ENCODE data around the gene UNC13A. TPM values are rescaled to one million over a fixed set of nuclear protein-coding genes. Genes with fewer than 3 reads are reported as not detected.

The UNC13A gene
- total RNA-seq, 4 donors from 2014 or later: 0.21 to 0.78 (median 0.41) TPM

DNA sequence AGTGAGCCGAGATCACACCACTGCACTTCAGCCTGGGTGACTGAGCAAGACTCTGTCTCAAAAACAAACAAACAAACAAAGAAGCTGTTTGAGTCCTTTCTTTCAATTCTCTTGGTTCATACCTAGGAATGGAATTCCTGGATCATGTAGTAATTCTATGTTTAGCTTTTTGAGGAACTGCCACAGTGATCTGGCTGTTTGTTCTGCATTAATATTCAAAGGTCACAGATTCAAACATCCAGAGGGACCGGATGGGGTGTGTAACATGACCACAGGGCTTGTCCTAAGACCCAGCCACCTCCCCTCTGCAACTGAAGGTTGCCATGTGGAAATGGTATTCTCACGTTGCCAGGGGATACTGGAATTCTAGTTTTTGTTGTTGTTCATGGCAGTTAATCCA lies 122.5 kb downstream of the UNC13A start:
- DNase-seq (ENCODE audit: low spot score in 2 of 2): no peak
- Histone ChIP-seq H3K36me3 (peaks cover 10 to 97% (median 18%) of the 10 kb centered on the region in 3 donors), H3K27ac (no peak overlapping the region), H3K27me3 (no peaks in the 10 kb centered on the region), H3K4me1 (peaks cover 0 to 8% (median 0%) of the 10 kb centered on the region in 4 donors), H3K4me3 (no peak overlapping the region), H3K9me3 (no peaks in the 10 kb centered on the region)
- no peak for TF ChIP-seq EP300 (IDR thresholded peaks at IDR 0.05)
- no peak for TF ChIP-seq CTCF (IDR thresholded peaks at IDR 0.05)
- no peak for TF ChIP-seq POLR2A (IDR thresholded peaks at IDR 0.05)
- WGBS, 2 donors: 23 to 33% methylated on average over 3 of the region's 3 CpGs

GRCh38 chr19:17564781-17565180 lies 123.4 kb downstream of the UNC13A start:
- no peak overlapping the region for H3K4me3 ChIP-seq
- DNase-seq (ENCODE audit: low spot score in 2 of 2): no peak
- 61 to 62% methylated on average over 6 of the region's 6 CpGs for WGBS, 2 donors
- H3K4me1 ChIP-seq: peaks cover 0 to 8% (median 0%) of the 10 kb centered on the region in 4 donors
- H3K27ac ChIP-seq: no peak overlapping the region
- H3K36me3 ChIP-seq: peaks cover 10 to 97% (median 24%) of the 10 kb centered on the region in 3 donors
- H3K27me3 ChIP-seq: no peaks in the 10 kb centered on the region
- no peaks in the 10 kb centered on the region for H3K9me3 ChIP-seq
- no peak for TF ChIP-seq POLR2A (IDR thresholded peaks at IDR 0.05)
- TF ChIP-seq EP300 (IDR thresholded peaks at IDR 0.05): no peak
- no peak for TF ChIP-seq CTCF (IDR thresholded peaks at IDR 0.05)

GRCh38 chr19:17562561-17562960 lies 125.6 kb downstream of the UNC13A start:
- 78 to 80% methylated on average over 11 of the region's 11 CpGs for WGBS, 2 donors
- no peak for TF ChIP-seq POLR2A (IDR thresholded peaks at IDR 0.05)
- no peak for TF ChIP-seq CTCF (IDR thresholded peaks at IDR 0.05)
- TF ChIP-seq EP300 (IDR thresholded peaks at IDR 0.05): no peak
- no peak for DNase-seq (ENCODE audit: low spot score in 2 of 2)
- Histone ChIP-seq H3K4me3 (no peak overlapping the region), H3K27ac (peak overlapping the region in 1 of 4 donors; percentile 50), H3K27me3 (no peaks in the 10 kb centered on the region), H3K4me1 (peaks cover 0 to 17% (median 2%) of the 10 kb centered on the region in 4 donors), H3K36me3 (peaks cover 4 to 97% (median 16%) of the 10 kb centered on the region in 3 donors), H3K9me3 (no peaks in the 10 kb centered on the region)

DNA sequence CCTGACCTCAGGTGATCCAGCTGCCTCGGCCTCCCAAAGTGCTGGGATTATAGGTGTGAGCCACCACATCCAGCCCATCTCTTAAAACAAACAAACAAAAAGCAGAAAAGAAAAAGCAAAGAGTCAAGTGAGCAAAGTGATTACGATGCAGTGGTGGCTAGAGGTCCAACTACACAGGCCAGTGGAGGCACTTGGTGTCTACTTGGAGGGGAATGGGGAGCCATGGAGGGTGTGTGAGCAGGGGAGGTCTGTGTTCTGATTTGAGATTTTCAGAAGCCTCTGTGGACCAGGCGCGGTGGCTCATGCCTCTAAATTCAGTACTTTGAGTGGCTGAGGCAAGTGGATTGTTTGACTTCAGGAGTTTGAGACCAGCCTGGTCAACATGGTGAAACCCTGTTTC lies 126.1 kb downstream of the UNC13A start:
- WGBS, 2 donors: 91 to 92% methylated on average over 4 of the region's 4 CpGs

DNA sequence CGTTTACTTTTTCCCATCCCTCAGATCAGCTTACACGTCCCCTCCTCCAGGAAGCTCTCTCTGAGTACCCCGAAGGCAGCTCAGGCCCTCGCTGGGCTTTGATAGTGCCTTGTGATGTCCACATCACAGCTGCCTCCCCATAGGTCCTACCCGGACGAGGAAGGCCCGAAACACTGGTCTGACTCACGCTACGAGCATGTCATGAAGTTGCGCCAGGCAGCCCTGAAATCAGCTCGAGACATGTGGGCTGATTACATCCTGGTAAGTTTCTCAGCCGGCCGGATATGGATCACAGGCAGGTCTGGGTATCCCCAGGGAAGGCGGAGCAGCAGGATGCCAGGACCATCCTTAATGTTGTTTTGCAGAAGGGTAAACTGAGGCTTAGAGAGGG lies 128.0 kb downstream of the UNC13A start:
- H3K4me1 ChIP-seq: peaks cover 0 to 26% (median 10%) of the 10 kb centered on the region in 4 donors
- no peaks in the 10 kb centered on the region for H3K27me3 ChIP-seq
- peaks cover 0 to 77% (median 11%) of the 10 kb centered on the region in 3 donors for H3K36me3 ChIP-seq
- peak overlapping the region in 1 of 4 donors; percentile 38 for H3K27ac ChIP-seq
- 78 to 84% methylated on average over 14 of the region's 14 CpGs for WGBS, 2 donors
- DNase-seq (ENCODE audit: low spot score in 2 of 2): no peak
- H3K9me3 ChIP-seq: no peaks in the 10 kb centered on the region
- H3K4me3 ChIP-seq: no peak overlapping the region
- TF ChIP-seq CTCF (IDR thresholded peaks at IDR 0.05): no peak
- no peak for TF ChIP-seq POLR2A (IDR thresholded peaks at IDR 0.05)
- TF ChIP-seq EP300 (IDR thresholded peaks at IDR 0.05): no peak

More for the DNA sequence above, 126.1 kb downstream of the UNC13A start:
- no peak for TF ChIP-seq EP300 (IDR thresholded peaks at IDR 0.05)
- no peak for TF ChIP-seq POLR2A (IDR thresholded peaks at IDR 0.05)
- no peak for TF ChIP-seq CTCF (IDR thresholded peaks at IDR 0.05)
- H3K27me3 ChIP-seq: no peaks in the 10 kb centered on the region
- H3K4me1 ChIP-seq: peaks cover 0 to 22% (median 5%) of the 10 kb centered on the region in 4 donors
- no peak overlapping the region for H3K27ac ChIP-seq
- no peaks in the 10 kb centered on the region for H3K9me3 ChIP-seq
- H3K36me3 ChIP-seq: peaks cover 1 to 96% (median 11%) of the 10 kb centered on the region in 3 donors
- no peak overlapping the region for H3K4me3 ChIP-seq
- no peak for DNase-seq (ENCODE audit: low spot score in 2 of 2)

Data from tibial nerve (tissue), 4 donors.